ENCODE results near the gene TBKBP1.

The TBKBP1 gene

DNA sequence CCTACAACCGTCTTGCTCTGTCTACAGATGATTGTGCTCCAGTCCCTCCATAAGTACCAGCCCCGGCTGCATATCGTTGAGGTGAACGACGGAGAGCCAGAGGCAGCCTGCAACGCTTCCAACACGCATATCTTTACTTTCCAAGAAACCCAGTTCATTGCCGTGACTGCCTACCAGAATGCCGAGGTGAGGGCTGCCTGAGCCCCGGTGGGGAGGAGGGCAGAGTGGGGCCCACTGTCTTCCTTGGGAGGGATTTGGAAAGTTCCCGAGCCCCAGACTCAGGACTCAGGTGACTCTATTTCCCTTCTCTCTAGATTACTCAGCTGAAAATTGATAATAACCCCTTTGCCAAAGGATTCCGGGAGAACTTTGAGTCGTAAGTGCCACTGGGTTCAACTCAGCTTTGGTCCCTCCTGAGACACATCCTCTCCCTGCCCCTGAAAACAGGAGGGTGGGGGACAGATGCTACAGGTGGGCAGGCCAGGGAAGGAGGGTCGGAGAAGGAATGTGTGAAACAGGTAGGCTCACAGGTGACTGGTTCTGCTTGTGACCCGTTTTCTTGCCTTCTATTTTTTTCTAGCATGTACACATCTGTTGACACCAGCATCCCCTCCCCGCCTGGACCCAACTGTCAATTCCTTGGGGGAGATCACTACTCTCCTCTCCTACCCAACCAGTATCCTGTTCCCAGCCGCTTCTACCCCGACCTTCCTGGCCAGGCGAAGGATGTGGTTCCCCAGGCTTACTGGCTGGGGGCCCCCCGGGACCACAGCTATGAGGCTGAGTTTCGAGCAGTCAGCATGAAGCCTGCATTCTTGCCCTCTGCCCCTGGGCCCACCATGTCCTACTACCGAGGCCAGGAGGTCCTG lies 50.4 kb downstream of the TBKBP1 start:
- TF ChIP-seq, protein P1, sequence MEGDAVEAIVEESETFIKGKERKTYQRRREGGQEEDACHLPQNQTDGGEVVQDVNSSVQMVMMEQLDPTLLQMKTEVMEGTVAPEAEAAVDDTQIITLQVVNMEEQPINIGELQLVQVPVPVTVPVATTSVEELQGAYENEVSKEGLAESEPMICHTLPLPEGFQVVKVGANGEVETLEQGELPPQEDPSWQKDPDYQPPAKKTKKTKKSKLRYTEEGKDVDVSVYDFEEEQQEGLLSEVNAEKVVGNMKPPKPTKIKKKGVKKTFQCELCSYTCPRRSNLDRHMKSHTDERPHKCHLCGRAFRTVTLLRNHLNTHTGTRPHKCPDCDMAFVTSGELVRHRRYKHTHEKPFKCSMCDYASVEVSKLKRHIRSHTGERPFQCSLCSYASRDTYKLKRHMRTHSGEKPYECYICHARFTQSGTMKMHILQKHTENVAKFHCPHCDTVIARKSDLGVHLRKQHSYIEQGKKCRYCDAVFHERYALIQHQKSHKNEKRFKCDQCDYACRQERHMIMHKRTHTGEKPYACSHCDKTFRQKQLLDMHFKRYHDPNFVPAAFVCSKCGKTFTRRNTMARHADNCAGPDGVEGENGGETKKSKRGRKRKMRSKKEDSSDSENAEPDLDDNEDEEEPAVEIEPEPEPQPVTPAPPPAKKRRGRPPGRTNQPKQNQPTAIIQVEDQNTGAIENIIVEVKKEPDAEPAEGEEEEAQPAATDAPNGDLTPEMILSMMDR (IDR thresholded peaks at IDR 0.05), result no peak

DNA sequence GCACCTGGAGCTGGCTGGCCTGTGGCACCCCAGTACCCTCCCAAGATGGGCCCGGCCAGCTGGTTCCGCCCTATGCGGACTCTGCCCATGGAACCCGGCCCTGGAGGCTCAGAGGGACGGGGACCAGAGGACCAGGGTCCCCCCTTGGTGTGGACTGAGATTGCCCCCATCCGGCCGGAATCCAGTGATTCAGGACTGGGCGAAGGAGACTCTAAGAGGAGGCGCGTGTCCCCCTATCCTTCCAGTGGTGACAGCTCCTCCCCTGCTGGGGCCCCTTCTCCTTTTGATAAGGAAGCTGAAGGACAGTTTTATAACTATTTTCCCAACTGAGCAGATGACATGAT lies 51.0 kb downstream of the TBKBP1 start:
- TF ChIP-seq, protein P1 (IDR thresholded peaks at IDR 0.05), result no peak

DNA sequence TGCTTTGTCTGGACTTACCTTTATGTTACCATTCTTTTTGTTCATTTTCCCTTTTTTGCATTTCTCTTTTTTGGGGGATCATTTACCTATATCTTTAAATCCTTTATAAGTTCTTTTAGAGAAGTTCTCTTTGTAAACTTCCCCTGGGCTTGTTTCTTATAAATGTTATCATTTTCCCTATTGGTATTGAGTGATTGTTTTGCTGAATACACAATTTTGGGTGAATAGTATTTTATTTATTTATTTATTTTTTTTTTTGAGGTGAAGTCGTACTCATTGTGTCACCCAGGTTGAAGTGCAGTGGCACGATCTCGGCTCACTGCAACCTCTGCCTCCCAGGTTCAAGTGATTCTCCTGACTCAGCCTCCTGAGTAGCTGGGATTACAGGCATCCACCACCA lies 57.5 kb downstream of the TBKBP1 start:
- TF ChIP-seq, protein P1 (IDR thresholded peaks at IDR 0.05), result no peak

DNA sequence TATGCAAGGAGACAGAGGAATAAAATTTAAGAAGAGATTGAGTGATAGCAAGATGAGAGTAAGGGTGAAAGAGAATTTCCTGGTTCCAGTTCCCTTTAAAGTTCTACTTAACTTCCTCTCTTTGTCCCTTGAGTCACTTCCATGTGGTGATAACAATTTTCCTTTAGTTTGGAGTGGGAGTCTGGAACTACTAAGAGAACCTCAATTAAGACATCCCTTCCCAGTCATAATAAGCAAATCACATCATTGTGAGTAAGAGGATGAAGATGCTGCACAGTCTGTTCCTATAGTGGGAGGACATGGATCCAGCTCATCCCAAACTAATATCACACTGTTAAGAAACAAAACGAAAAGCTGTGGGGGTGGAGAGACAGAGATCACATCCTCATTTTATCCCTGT lies 63.4 kb downstream of the TBKBP1 start:
- TF ChIP-seq, protein P1 (IDR thresholded peaks at IDR 0.05), result no peak

- TF ChIP-seq, protein P1 (IDR thresholded peaks at IDR 0.05), result no peak
These were observed 66.6 kb downstream of the TBKBP1 start for GRCh38 chr17:47760409-47761140.

Data from LNCAP (cell line).